ENCODE data around the gene ZDHHC14. TPM values are rescaled to one million over a fixed set of nuclear protein-coding genes. Genes with fewer than 3 reads are reported as not detected.

The ZDHHC14 gene
- polyA plus RNA-seq, 1 donor (not counting 4 experiments of a cell fraction or from before 2014, with no cell fraction given) = 6.4 TPM

DNA sequence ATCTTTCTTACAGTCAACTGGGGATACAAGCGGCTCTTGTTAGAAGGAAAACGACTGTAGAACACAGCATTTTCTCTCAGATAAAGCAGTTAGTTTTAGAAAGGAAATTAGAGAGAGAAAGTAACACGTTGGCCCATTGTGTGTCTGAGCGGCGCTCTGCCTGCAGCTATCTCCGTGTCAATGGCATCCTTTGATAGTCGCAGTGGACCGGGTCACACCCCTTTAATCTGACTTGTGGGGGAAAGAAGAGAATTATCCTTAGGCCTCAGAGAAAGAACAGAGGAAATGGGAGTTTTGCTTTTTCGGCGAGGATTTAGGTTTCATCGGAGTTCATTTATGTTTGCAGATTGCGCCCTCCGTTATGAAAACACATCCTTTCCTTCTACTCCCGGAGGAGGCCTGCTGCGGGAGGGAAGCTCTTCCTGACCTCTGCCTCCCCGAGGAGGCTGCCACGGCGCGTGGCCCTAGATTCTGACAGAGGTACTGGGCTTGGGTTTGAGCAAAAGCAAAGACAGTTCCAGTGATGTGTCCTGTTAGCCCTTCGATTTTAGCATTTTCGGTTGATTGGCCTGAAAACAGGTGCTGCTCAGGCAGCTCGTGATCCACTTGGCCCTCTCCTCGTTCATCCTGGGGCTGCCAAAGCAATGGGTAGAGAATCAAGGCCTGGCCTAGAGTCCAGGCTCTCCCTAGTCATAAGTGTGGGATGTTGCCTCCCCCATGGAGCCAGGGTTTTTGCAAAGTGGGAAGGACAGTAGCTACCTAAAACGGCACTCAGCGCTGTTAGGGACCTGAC is 74.9 kb downstream of the ZDHHC14 start:
- H4K20me1 ChIP-seq (ENCODE audit: control insufficient read depth, extremely low read depth, insufficient read depth, low read length) = no peaks in the 10 kb centered on the region
- no peaks in the 10 kb centered on the region for H3K36me3 ChIP-seq (ENCODE audit: control insufficient read depth in 2 of 2, extremely low read depth in 1 of 2, insufficient read depth in 2 of 2, low read length in 2 of 2)
- H3K4me1 ChIP-seq (ENCODE audit: control insufficient read depth, extremely low read depth, insufficient read depth, low read length) = no peaks in the 10 kb centered on the region
- H3K4me2 ChIP-seq (ENCODE audit: control insufficient read depth, extremely low read depth, insufficient read depth, low read depth, low read length) = no peak overlapping the region
- FAIRE-seq (no peak), DNase-seq (ENCODE audit: low read depth, low spot score) (no peak)
- no peaks in the 10 kb centered on the region for H3K9me1 ChIP-seq (ENCODE audit: control insufficient read depth, extremely low read depth, insufficient read depth, low read length)
- H3K27ac ChIP-seq (ENCODE audit: control insufficient read depth, insufficient read depth, low read length) = no peak overlapping the region
- H3K27me3 ChIP-seq (ENCODE audit: control insufficient read depth, extremely low read depth, insufficient read depth, low read length) = no peaks in the 10 kb centered on the region
- no peaks in the 10 kb centered on the region for H3K9me3 ChIP-seq (ENCODE audit: control insufficient read depth, low read depth, low read length)
- dilution Hi-C loops (cut with MboI; ENCODE audit: extremely low pct_ligation_motif_present, low sequenced_read_pairs) = no loop called here
- no peak for TF ChIP-seq EZH2 (IDR thresholded peaks at IDR 0.05; ENCODE audit: low read length)
- no peak for TF ChIP-seq CTCF (optimal IDR thresholded peaks at IDR 0.05 in 1 of 3, IDR thresholded peaks at IDR 0.05 in 1 of 3, conservative IDR thresholded peaks at IDR 0.05 in 1 of 3; ENCODE audit: extremely low read depth in 1 of 3, insufficient read depth in 2 of 3, low read length in 3 of 3)
- H3K79me2 ChIP-seq (ENCODE audit: control insufficient read depth, insufficient read depth, low read length) = no peaks in the 10 kb centered on the region
- H3K4me3 ChIP-seq (ENCODE audit: control insufficient read depth in 2 of 3, extremely low read depth in 1 of 3, insufficient read depth in 2 of 3, low read depth in 1 of 3, low read length in 3 of 3) = no peak overlapping the region
- H2AFZ ChIP-seq (ENCODE audit: control insufficient read depth, low read length) = no peak overlapping the region
- no peak overlapping the region for H3K9ac ChIP-seq (ENCODE audit: control insufficient read depth, extremely low read depth, insufficient read depth, low read length)

DNA sequence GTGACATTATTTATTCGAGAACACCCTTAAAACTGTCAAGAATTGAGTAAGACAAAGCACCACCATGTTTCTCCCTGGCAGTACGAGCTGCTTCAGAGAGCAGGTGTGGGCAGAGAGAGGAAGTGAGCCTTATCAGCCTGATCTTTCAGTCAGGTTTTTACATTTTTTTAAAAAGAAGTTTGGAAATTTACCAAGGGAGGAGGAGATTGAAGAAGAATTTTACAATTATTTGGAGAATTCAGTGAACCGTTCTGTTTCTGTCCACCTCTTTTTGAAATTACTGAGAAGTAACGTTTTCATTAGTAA is 75.5 kb downstream of the ZDHHC14 start:
- no peak overlapping the region for H3K4me3 ChIP-seq (ENCODE audit: control insufficient read depth in 2 of 3, extremely low read depth in 1 of 3, insufficient read depth in 2 of 3, low read depth in 1 of 3, low read length in 3 of 3)
- H3K79me2 ChIP-seq (ENCODE audit: control insufficient read depth, insufficient read depth, low read length) = no peaks in the 10 kb centered on the region
- H4K20me1 ChIP-seq (ENCODE audit: control insufficient read depth, extremely low read depth, insufficient read depth, low read length) = no peaks in the 10 kb centered on the region
- no peaks in the 10 kb centered on the region for H3K9me3 ChIP-seq (ENCODE audit: control insufficient read depth, low read depth, low read length)
- no peaks in the 10 kb centered on the region for H3K4me1 ChIP-seq (ENCODE audit: control insufficient read depth, extremely low read depth, insufficient read depth, low read length)
- H3K4me2 ChIP-seq (ENCODE audit: control insufficient read depth, extremely low read depth, insufficient read depth, low read depth, low read length) = no peak overlapping the region
- no peak overlapping the region for H3K9ac ChIP-seq (ENCODE audit: control insufficient read depth, extremely low read depth, insufficient read depth, low read length)
- dilution Hi-C loops (cut with MboI; ENCODE audit: extremely low pct_ligation_motif_present, low sequenced_read_pairs) = no loop called here
- FAIRE-seq = no peak
- H2AFZ ChIP-seq (ENCODE audit: control insufficient read depth, low read length) = no peak overlapping the region
- no peak overlapping the region for H3K27ac ChIP-seq (ENCODE audit: control insufficient read depth, insufficient read depth, low read length)
- H3K36me3 ChIP-seq (ENCODE audit: control insufficient read depth in 2 of 2, extremely low read depth in 1 of 2, insufficient read depth in 2 of 2, low read length in 2 of 2) = no peaks in the 10 kb centered on the region
- TF ChIP-seq EZH2 (IDR thresholded peaks at IDR 0.05; ENCODE audit: low read length) (no peak), CTCF (optimal IDR thresholded peaks at IDR 0.05 in 1 of 3, IDR thresholded peaks at IDR 0.05 in 1 of 3, conservative IDR thresholded peaks at IDR 0.05 in 1 of 3; ENCODE audit: extremely low read depth in 1 of 3, insufficient read depth in 2 of 3, low read length in 3 of 3) (no peak)
- no peak for DNase-seq (ENCODE audit: low read depth, low spot score)
- no peaks in the 10 kb centered on the region for H3K27me3 ChIP-seq (ENCODE audit: control insufficient read depth, extremely low read depth, insufficient read depth, low read length)
- H3K9me1 ChIP-seq (ENCODE audit: control insufficient read depth, extremely low read depth, insufficient read depth, low read length) = peaks cover under 1% of the 10 kb centered on the region
